DOHH2 (cell line): ENCODE data around the gene SMC6.

ENCODE experiments used
- H3F3A ChIP-seq: fragments of 200-600 bp; sonication (generic), shearing (Covaris generic); 2 replicates; pipeline ENCODE4 v1.6.0; 2016; ENCODE audit warnings: antibody characterized with exemption, mild to moderate bottlenecking; ENCODE audit not compliant: control insufficient read depth, insufficient read depth
- H3K27ac ChIP-seq: fragments of 200-600 bp; sonication (generic); 2 replicates; pipeline ENCODE4 v1.5.1; 2014; ENCODE audit warnings: low read depth, mild to moderate bottlenecking, low read length, moderate library complexity
- H3K27me3 ChIP-seq: fragments of 200-600 bp; sonication (generic); 2 replicates; pipeline ENCODE4 v1.6.1; 2014; ENCODE audit warnings: mild to moderate bottlenecking, low read length, mixed read lengths; ENCODE audit not compliant: control insufficient read depth
- H3K36me3 ChIP-seq: fragments of 200-600 bp; sonication (generic); 2 replicates; pipeline ENCODE4 v1.6.1; 2014; ENCODE audit warnings: mild to moderate bottlenecking, low read length, moderate library complexity, mixed read lengths; ENCODE audit not compliant: control insufficient read depth
- H3K4me1 ChIP-seq: fragments of 200-600 bp; sonication (generic); 2 replicates; pipeline ENCODE4 v1.6.1; 2014; ENCODE audit warnings: mild to moderate bottlenecking, low read length, mixed read lengths; ENCODE audit not compliant: control insufficient read depth
- H3K4me2 ChIP-seq: fragments of 200-600 bp; sonication (generic); 2 replicates; pipeline ENCODE4 v1.6.0; 2014; ENCODE audit warnings: mild to moderate bottlenecking, low read length, moderate library complexity
- H3K4me3 ChIP-seq: fragments of 200-600 bp; sonication (generic); 2 replicates; pipeline ENCODE4 v1.5.1; 2014; ENCODE audit warnings: mild to moderate bottlenecking, low read length, mixed read lengths
- H3K79me2 ChIP-seq: fragments of 200-600 bp; sonication (generic); 2 replicates; pipeline ENCODE4 v1.6.1; 2014; ENCODE audit warnings: mild to moderate bottlenecking, low read length, mixed read lengths; ENCODE audit not compliant: control insufficient read depth
- H3K9me2 ChIP-seq: fragments of 200-600 bp; sonication (generic); replicated peaks from 2 replicates; pipeline ENCODE4 v1.6.1; 2014; ENCODE audit warnings: mild to moderate bottlenecking, low read length, mixed read lengths; ENCODE audit not compliant: control insufficient read depth
- H3K9me3 ChIP-seq: fragments of 200-600 bp; sonication (generic); 2 replicates; pipeline ENCODE4 v1.6.1; 2014; ENCODE audit warnings: antibody characterized with exemption, low read length, mixed read lengths; ENCODE audit not compliant: control insufficient read depth, insufficient read depth
- H4K20me1 ChIP-seq: fragments of 200-600 bp; sonication (generic); 2 replicates; pipeline ENCODE4 v1.6.0; 2014; ENCODE audit warnings: low read depth, mild to moderate bottlenecking, antibody characterized with exemption, low read length, moderate library complexity; ENCODE audit not compliant: control insufficient read depth, insufficient read depth
- EZH2phosphoT487 ChIP-seq: fragments of 200-600 bp; sonication (generic); IDR thresholded peaks from 2 replicates; pipeline ENCODE4 v1.6.1; 2017; ENCODE audit warnings: borderline replicate concordance, mild to moderate bottlenecking, antibody characterized with exemption, low read length, moderate library complexity, mixed read lengths
- TF ChIP-seq, protein P1 (sequence below): fragments of 200-600 bp; sonication (generic); IDR thresholded peaks from one replicate; pipeline ENCODE4 v1.5.1; 2014; ENCODE audit warnings: antibody characterized with exemption, mild to moderate bottlenecking, low read depth, low read length; ENCODE audit not compliant: poor library complexity, severe bottlenecking

Gene SMC6

DNA sequence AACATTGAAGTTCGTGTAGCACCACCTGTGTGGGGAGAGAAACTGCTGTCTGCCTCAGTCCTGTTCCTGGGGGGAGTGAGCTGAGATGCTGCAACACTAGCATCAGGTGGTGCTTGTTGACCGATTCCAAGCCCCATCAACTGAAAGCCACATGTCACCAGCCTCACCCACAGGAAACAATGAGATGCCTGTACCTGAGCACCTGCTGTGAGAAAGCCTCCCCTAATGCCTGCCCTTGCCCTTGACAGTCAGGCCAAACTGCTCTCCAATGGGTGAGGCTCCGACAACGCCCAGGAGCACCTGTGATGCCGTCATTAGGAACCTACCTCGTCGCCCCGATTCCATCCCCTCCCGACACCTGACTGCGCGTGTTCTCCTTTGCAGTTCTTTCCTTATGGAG, 104.6 kb downstream of the SMC6 start:
- TF ChIP-seq, protein P1, sequence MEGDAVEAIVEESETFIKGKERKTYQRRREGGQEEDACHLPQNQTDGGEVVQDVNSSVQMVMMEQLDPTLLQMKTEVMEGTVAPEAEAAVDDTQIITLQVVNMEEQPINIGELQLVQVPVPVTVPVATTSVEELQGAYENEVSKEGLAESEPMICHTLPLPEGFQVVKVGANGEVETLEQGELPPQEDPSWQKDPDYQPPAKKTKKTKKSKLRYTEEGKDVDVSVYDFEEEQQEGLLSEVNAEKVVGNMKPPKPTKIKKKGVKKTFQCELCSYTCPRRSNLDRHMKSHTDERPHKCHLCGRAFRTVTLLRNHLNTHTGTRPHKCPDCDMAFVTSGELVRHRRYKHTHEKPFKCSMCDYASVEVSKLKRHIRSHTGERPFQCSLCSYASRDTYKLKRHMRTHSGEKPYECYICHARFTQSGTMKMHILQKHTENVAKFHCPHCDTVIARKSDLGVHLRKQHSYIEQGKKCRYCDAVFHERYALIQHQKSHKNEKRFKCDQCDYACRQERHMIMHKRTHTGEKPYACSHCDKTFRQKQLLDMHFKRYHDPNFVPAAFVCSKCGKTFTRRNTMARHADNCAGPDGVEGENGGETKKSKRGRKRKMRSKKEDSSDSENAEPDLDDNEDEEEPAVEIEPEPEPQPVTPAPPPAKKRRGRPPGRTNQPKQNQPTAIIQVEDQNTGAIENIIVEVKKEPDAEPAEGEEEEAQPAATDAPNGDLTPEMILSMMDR, result no peak
- TF ChIP-seq EZH2phosphoT487, result no peak
- no peaks in the 10 kb centered on the region for H4K20me1 ChIP-seq
- H3K9me3 ChIP-seq, result no peaks in the 10 kb centered on the region
- H3K79me2 ChIP-seq, result no peaks in the 10 kb centered on the region
- no peak overlapping the region for H3K27ac ChIP-seq
- H3K36me3 ChIP-seq, result no peaks in the 10 kb centered on the region
- no peaks in the 10 kb centered on the region for H3F3A ChIP-seq
- H3K4me1 ChIP-seq, result peaks cover 9% of the 10 kb centered on the region
- no peaks in the 10 kb centered on the region for H3K9me2 ChIP-seq
- no peaks in the 10 kb centered on the region for H3K27me3 ChIP-seq
- H3K4me2 ChIP-seq, result no peak overlapping the region
- H3K4me3 ChIP-seq, result no peak overlapping the region

DNA sequence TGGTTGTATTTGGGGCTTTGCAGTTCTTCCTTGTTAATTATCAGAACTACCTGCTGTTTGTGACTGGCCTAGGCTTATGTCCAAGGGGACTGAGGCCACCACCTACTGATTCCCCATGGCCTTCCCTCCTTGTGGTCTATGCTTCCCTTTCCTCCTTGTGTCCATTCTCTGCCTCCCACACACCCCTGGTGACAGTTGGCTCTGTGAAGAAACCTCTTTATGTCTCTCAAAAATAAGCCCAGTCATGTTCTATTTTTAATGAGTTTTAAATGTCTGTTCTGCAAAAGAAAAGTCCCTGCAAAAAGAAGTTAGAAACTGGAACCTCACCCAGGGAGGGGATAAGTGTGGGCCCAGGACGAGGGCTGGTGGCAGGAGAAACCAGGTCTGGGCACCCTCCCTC, 105.0 kb downstream of the SMC6 start:
- no peaks in the 10 kb centered on the region for H3K27me3 ChIP-seq
- no peaks in the 10 kb centered on the region for H3K9me3 ChIP-seq
- no peaks in the 10 kb centered on the region for H3F3A ChIP-seq
- H3K4me3 ChIP-seq, result no peak overlapping the region
- no peak overlapping the region for H3K27ac ChIP-seq
- H3K4me2 ChIP-seq, result no peak overlapping the region
- H3K4me1 ChIP-seq, result peaks cover 9% of the 10 kb centered on the region
- TF ChIP-seq, protein P1, result no peak
- TF ChIP-seq EZH2phosphoT487, result no peak
- no peaks in the 10 kb centered on the region for H4K20me1 ChIP-seq
- no peaks in the 10 kb centered on the region for H3K79me2 ChIP-seq
- no peaks in the 10 kb centered on the region for H3K9me2 ChIP-seq
- H3K36me3 ChIP-seq, result no peaks in the 10 kb centered on the region

DNA sequence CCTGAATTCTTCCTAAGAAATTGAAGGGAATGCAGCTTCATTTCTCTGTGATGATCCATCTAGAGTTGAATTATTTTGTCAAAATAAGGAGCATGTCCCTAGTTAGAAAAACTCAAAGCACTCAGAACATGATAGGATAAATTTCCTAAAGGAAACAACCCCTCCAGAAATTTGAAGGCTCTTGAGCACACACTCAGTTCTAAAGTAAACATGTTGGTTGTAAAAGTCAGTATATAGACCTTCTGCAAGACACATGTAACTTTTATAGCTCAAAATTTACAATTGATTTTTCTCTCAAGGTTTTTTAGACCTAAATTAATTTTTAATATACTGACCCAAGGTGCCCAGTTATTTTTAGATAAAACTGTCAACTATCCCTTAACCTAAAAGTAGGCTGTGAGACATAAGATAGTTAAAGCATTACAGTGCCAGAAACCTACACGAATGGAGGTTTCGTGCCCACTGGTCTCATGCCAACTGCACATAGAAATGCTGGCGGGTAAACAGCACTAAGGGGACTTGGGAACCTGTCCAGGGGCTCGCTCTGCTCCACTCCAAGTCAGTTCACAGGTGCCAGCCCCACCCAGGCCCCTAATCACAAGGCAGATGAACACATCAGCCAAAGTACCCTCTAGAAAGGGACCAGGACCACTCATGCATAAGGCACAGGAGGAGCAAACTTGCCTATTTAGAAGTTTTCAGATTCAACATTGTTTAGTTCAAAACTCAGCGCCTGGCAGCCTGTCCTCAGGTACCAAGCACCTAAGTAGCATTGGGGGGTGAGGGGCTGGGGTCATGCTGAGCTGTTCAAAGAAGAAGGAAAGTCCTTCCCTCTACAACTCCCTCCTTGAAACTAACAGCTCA, 106.5 kb downstream of the SMC6 start:
- TF ChIP-seq, protein P1, result no peak
- no peak for TF ChIP-seq EZH2phosphoT487
- Histone ChIP-seq H3K4me3 (no peak overlapping the region), H3K27ac (no peak overlapping the region), H3K36me3 (no peaks in the 10 kb centered on the region), H3K9me2 (no peaks in the 10 kb centered on the region), H3K27me3 (no peaks in the 10 kb centered on the region), H3K9me3 (no peaks in the 10 kb centered on the region), H3K4me2 (no peak overlapping the region), H3F3A (no peaks in the 10 kb centered on the region), H3K4me1 (peaks cover 9% of the 10 kb centered on the region), H4K20me1 (no peaks in the 10 kb centered on the region), H3K79me2 (no peaks in the 10 kb centered on the region)
